Measurements from ENCODE around the gene FKBP5.

FKBP5 gene

GRCh38 chr6:35534407-35535170 is 154.1 kb downstream of the FKBP5 start:
- DNase-seq = no peak

GRCh38 chr6:35533981-35534380 is 154.7 kb downstream of the FKBP5 start:
- DNase-seq = no peak

- no peak for DNase-seq
Observed at GRCh38 chr6:35532126-35532525, 156.6 kb downstream of the FKBP5 start.

GRCh38 chr6:35524380-35525020 is 164.2 kb downstream of the FKBP5 start:
- no peak for DNase-seq

Data from NCI-H187 (cell line).